GM19238 (cell line): ENCODE measurements around the gene KIR3DL1.
A peak's percentile ranks its signal among the peaks of the same experiment; 100 is the strongest.
"Not testable (repeated sequence)": the region's sequence is repeated elsewhere in the genome, so short reads cannot be mapped to it uniquely, and the experiment has no call there.

ENCODE experiments used
- DNase-seq: peaks from one replicate; pipeline ENCODE4 v3.0.0; 2011; ENCODE audit warnings: low spot score; ENCODE audit not compliant: insufficient read length

KIR3DL1 gene

GRCh38 chr19:54816251-54816650 is at the start of gene KIR3DL1:
Gene KIR3DL1 (plus strand): TSS chr19:54816468.
- not testable (repeated sequence) for DNase-seq

- DNase-seq, result not testable (repeated sequence)
These were observed 46.6 kb upstream of the KIR3DL1 start, which contains the start of gene KIR2DL1 for GRCh38 chr19:54769646-54770045. Gene KIR2DL1 (plus strand): TSS chr19:54769793. CDS start chr19:54769851, 58 bp downstream.

GRCh38 chr19:54770511-54770910 is 45.8 kb upstream of the KIR3DL1 start:
- DNase-seq, result not testable (repeated sequence)

GRCh38 chr19:54771018-54771960 is 45.0 kb upstream of the KIR3DL1 start:
- DNase-seq, result not testable (repeated sequence)

GRCh38 chr19:54772666-54773065 is 43.6 kb upstream of the KIR3DL1 start:
- DNase-seq, result not testable (repeated sequence)

- not testable (repeated sequence) for DNase-seq
These were observed 41.0 kb upstream of the KIR3DL1 start for GRCh38 chr19:54775095-54775815.

GRCh38 chr19:54775830-54776229 is 40.4 kb upstream of the KIR3DL1 start:
- not testable (repeated sequence) for DNase-seq

GRCh38 chr19:54777851-54778250 is 38.4 kb upstream of the KIR3DL1 start:
- not testable (repeated sequence) for DNase-seq

- not testable (repeated sequence) for DNase-seq
These were observed 37.4 kb upstream of the KIR3DL1 start for GRCh38 chr19:54778896-54779295.

GRCh38 chr19:54782916-54783315 is 33.4 kb upstream of the KIR3DL1 start:
- not testable (repeated sequence) for DNase-seq

GRCh38 chr19:54786091-54786723 is 30.1 kb upstream of the KIR3DL1 start:
- not testable (repeated sequence) for DNase-seq

GRCh38 chr19:54788154-54788553 is 28.1 kb upstream of the KIR3DL1 start:
- not testable (repeated sequence) for DNase-seq

- no peak for DNase-seq
These were observed 25.6 kb upstream of the KIR3DL1 start for GRCh38 chr19:54790711-54791110.

- DNase-seq, result no peak
These were observed 24.8 kb upstream of the KIR3DL1 start for GRCh38 chr19:54791476-54791875.

- peak; percentile 3 for DNase-seq
These were observed 23.5 kb upstream of the KIR3DL1 start for GRCh38 chr19:54792814-54793213.

- DNase-seq, result no peak
These were observed 20.5 kb upstream of the KIR3DL1 start for GRCh38 chr19:54795758-54796157.

GRCh38 chr19:54803410-54803809 is 12.9 kb upstream of the KIR3DL1 start, which contains the start of gene KIR2DL4:
Gene KIR2DL4 (plus strand): TSS chr19:54803610. CDS start chr19:54803652, 42 bp downstream.
- DNase-seq, result no peak

GRCh38 chr19:54804101-54804500 is 12.2 kb upstream of the KIR3DL1 start:
- DNase-seq, result no peak

- no peak for DNase-seq
These were observed 11.7 kb upstream of the KIR3DL1 start for GRCh38 chr19:54804571-54804970.

GRCh38 chr19:54805665-54806515 is 10.4 kb upstream of the KIR3DL1 start:
- no peak for DNase-seq

- no peak for DNase-seq
These were observed 9.8 kb upstream of the KIR3DL1 start for GRCh38 chr19:54806516-54806838.
